GM19035 (cell line): ENCODE results near the gene CXCL17.

Source experiments
- ATAC-seq: cut with Tn5 transposase; IDR thresholded peaks from one replicate; pipeline ENCODE4 v1.9.1; 2021; ENCODE audit not compliant: unreplicated experiment

The CXCL17 gene

DNA sequence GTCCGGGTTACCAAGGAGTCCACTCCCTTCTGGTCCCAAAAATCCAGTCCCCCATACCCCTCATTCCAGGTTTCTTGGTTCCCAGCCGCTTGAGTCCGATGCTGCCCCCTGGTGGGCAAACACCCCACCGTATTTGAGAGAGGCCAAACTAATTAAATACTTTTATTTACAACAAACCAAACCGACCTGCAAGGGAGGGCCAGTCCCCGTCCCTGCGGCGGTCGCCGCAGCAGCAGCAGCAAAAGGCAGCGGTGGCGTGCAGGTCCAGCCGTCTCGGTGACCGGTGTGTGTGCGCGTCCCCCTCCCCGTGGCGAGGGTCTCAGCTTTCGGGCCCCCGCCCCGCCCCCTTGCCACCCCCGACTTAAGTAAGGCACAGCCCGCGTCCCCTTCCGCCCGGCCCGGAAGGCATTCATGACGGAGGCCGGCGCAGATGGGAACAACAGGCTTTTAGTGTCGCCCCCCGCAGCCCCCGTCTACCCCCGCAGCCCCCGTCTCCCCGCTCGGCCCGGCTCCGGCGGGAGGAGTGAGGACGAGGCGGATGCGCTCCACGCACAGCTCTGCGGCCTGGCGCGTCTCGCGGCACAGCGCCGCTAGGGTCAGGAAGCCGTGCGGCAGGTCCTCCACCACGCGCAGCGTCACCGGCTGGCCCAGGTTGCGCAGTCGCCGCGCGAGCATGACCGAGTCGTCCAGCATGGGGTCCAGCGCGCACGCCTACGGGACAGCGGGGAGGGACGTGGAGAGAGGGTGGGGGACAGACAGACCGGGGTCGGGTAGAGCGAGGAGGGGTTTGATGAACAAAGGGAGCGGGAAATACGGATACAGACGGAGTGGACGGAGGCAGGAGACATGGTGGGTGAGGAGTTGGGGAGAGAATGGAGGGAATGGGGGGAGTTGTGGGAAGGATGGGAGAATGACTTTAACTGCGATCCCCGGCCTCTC is 41.1 kb downstream of the CXCL17 start:
- ATAC-seq, result no peak

DNA sequence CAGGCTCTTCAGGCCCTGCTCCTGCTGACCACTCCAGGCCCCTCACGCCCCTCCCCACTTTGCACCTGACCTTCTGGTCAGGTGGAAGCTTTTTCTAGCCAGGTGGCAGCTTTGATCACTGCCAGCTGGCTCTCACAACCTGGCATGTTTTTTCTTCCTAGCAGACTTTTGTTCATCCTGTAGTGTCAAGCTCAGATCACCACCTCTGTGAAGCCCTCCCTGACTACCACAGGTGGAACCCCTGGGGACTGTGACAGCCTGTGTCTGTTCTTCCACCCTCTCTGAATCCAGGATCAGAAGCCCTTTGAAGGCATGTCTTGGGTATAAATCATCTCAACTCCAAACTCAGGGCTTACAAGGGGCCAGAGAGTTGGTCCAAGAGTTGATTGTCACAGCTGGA is 42.3 kb downstream of the CXCL17 start:
- no peak for ATAC-seq

DNA sequence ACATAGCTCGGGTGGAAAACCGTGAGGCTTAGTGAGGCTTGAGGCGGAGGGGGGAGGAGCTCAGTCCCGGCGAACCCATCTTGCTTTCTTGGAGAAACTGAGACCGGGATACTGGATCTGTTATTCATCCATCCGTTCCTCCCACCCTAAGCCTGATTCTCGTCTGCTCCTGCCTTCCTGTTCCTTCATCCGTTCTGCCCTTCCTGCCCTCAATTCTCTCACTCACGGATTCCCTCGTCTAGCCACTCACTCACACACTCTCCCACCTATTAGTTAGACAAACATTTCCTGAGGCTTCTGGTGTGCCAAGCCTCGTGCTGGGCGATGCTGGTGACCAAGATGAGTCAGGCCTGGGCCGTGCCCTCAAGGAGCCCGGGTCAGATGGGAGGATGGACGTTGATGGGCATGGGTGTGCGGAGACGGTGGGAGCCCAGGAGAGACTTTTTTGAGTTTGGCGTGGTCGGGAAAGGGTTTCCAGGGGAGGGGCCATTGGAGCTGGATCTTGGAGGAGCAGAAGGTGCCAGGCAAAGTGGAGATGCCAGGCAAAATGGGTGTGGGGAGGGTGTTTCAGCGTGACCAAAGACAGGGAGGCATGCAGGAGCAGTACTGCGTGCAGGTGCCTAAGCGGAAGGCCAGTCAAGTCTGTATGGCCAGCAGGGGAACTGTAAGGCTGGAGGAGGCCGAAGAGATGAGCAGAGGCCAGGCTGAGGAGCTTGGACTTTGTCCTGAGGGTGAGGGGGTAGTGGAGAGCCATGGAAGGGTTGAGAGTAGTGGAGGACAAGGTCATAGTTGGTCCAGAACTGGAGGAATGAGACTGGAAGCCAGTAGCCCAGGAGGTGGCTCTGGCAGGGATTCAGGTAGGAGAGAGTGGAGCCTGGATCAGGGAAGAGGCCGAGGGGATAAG is 45.2 kb downstream of the CXCL17 start:
- ATAC-seq, result no peak

DNA sequence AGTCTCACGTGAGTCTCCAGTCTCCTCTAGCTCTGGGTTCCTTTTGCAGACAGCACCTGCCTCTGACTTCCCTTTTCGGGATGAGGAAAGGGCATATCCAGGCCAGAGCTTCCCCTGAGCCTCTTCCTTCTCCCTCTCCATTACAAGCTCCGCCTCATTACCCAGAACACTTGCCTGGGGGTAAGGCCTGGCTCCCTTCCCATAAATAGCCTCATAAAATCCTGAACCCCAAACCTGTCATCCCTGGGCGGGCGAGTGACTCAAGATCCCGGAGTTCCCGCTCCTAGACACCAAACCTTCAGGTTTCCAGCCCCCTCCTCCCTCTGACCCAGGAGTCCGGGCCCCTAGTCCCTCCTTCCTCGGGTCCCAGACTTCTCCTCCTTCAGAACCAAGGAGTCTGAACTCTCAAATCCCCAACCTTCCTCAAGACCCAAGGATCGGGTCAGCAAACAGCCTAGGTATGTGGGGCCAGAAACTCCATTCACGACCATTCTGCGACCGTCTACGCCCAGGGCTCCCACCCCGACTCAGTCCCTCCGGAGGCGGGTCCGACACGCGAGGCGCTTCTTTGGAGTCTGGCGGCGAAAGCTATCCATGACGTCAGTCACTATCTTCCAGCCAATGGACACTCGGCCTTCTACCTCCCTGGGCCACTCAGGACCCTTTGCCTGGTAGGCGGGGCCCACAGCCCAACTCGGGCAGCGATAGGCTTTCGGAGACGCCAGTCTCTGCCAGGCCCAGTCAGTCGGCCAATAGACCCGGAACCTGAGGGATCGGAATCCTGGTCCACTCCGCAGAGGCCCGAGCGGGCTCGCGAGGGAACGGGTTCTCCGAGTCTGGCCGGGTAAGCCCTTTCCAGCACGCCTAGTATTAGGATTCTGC is 46.1 kb downstream of the CXCL17 start:
- peak; percentile 97 for ATAC-seq

DNA sequence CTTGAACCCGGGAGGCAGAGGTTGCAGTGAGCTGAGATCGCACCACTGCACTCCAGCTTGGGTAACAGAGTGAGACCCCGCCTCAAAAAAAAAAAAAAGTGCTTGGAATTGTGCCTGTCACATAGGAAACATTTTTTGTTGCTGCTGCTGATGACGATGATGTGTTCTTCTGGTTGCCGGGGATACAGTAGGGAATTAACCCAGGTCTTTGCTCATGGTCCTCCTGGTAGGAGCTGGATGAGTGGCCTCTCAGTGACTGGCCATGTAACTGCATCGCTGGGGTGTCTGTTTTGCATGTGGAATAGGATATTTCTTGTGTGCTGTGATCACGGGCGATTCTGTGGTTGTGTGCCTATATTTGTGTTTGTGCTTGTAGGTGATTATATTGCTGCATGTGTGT is 48.0 kb downstream of the CXCL17 start:
- ATAC-seq, result no peak

DNA sequence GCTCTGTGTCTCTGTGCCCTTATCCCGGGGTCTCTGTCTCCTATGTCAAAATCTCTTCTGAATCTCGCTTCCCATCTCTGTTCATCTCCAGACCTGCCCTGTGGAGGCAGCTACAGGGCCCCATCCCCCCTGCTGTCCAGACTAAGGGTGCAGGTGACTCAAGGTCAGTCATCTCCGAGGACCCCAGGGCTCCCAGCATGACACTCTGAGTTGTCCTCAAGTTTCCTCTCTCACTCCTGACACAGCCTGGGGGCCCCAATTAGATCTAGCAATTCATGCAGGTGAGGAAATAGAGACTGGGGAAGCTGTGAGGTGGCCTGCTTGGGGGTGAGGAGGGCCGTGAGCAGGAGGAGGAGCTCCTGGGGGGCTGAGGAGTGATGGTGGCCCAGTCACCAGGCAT is 50.6 kb downstream of the CXCL17 start:
- no peak for ATAC-seq

DNA sequence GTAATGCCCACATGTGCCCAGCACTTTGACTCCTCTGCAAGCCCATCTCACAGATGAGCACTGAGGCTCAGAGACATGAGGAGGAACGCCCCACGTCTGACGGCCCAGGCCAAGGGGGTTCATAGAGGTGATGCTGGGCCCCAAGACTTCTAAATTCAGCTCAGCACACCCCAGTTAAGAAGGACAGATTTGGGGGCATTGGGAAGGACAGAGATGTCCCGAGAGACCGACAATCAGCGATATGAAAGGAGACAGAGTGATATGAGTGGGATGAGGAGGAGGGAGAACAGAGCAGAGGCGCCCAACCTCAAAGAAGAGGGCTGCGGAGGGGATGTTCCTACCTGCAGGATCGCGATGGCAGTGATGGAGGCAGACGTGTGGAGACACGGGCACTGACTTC is 52.8 kb downstream of the CXCL17 start, which contains the start of gene CNFN:
CNFN (minus strand) TSS at position 399 of the 400 bp plus-strand sequence. CDS start 1,260 bp downstream, outside the sequence.
- no peak for ATAC-seq

DNA sequence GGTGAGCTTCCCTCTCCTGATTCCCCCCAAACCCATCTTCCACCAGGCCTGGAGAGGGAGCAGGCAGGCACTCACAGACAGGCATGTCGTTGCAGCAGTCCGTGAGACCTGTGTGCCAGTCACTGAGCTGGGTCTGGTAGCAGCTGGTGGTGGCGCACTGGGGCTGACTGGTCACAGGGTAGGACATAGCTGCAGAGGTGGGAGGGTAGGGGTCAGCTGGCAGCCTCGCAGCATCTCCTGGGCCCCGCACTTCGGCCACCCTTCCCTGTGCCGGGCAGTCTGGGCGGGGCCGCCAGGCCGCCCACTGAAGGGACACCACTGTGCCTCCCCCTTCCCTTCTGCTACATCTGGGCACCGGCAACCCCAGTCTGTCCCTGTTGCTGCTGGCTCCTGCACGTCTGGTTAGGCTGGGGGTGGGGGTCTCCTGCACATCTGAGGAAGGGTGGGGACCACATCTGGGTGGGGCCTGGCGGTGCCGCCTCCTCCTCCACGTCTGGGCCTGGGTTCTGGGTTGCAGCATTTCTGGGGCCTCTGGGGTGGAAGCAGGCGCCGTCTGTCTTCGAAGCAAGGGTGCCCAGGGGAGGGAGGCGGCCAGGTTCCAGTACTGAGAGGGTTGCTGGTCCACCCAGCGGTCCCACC is 53.8 kb downstream of the CXCL17 start:
- ATAC-seq, result no peak

DNA sequence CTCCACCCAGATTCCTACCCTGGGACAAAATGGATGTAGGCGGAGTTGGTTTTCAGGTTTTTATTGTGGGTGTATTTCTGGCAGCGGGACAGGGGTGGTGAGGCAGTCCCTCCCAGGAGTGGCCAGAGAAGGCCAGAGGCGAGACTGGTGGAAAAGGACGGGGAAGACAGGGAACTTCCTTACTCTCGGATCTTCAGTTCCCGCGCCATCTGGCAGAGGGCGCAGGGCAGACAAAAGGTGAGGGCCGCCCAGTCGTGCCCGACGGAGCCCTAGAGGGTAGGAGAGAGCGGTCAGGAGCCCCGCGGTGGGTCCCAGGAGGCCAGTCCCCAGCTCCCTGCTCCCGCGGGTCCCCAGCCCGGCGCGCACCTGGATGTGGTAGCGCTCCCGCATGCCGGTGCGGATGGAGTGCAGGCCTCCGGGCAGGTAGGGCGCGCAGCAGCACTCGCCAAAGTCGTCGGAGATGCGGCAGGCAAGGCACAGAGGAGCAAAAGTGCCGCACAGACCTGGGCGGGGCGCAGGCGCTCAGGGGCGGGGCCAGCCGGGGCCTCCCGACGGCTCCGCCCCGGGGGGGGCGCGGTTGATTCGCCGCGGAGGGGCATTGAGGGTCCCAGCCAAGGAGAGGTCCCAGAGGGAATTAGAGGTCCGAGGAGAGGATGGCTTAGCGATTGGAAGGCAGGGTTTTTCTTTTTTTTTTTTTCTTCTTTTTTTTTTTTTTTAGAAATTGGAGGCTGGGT is 55.6 kb downstream of the CXCL17 start:
- no peak for ATAC-seq

DNA sequence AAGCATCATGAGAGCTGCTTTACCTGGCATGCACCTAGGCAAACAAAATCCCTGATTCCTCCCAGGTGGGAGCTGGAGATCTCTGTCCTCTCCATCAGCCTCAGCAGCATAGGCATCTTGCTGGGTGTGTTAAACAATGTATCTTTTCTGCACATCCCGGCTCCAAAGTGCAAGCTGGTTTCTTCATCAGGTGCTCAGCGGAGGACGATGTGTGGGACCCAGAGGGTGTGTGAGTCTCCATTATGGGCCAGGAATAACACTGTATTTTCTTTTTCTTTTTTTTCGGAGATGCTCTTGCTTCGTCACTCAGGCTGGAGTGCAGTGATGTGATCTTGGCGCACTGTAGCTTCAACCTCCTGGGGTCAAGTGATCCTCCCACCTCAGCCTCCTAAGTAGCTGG is 62.6 kb downstream of the CXCL17 start:
- no peak for ATAC-seq
